Neural cell (in vitro differentiated cells): Measurements from ENCODE around the gene TTC23. TPM values are rescaled to one million over a fixed set of nuclear protein-coding genes. Genes with fewer than 3 reads are reported as not detected.

Experiments used
- H2AFZ ChIP-seq: fragments of 200-600, 300-800 bp; sonication (generic), shearing (Covaris generic); 2 replicates; pipeline ENCODE4 v1.6.0; 2014; ENCODE audit warnings: low read depth, mild to moderate bottlenecking, antibody characterized with exemption, low read length, moderate library complexity
- H3F3A ChIP-seq: fragments of 200-600 bp; shearing (Covaris generic); 2 replicates; pipeline ENCODE4 v1.6.1; 2016; ENCODE audit warnings: mild to moderate bottlenecking, moderate library complexity, mixed read lengths, antibody characterized with exemption, low read length; ENCODE audit not compliant: insufficient read depth, poor library complexity, severe bottlenecking
- H3K27ac ChIP-seq: fragments of 200-600, 300-800 bp; sonication (generic), shearing (Covaris generic); 2 replicates; pipeline ENCODE4 v1.5.1; 2014; ENCODE audit warnings: mild to moderate bottlenecking, low read length, moderate library complexity
- H3K27me3 ChIP-seq: fragments of 300-800, 200-600 bp; sonication (generic), shearing (Covaris generic); 2 replicates; pipeline ENCODE4 v1.6.0; 2014; ENCODE audit warnings: mild to moderate bottlenecking, low read depth, low read length, moderate library complexity; ENCODE audit not compliant: insufficient read depth
- H3K36me3 ChIP-seq: fragments of 300-800, 200-600 bp; sonication (generic), shearing (Covaris generic); 2 replicates; pipeline ENCODE4 v1.5.1; 2014; ENCODE audit warnings: mild to moderate bottlenecking, antibody characterized with exemption, low read length, moderate library complexity; ENCODE audit not compliant: insufficient read depth
- H3K4me2 ChIP-seq: fragments of 300-800, 200-600 bp; sonication (generic), shearing (Covaris generic); 2 replicates; pipeline ENCODE4 v1.6.0; 2014; ENCODE audit warnings: mild to moderate bottlenecking, low read length
- H3K4me3 ChIP-seq: fragments of 300-800, 200-600 bp; sonication (generic), shearing (Covaris generic); 2 replicates; pipeline ENCODE4 v1.5.1; 2014; ENCODE audit warnings: mild to moderate bottlenecking, low read length, moderate library complexity
- H3K79me2 ChIP-seq: fragments of 200-600 bp; shearing (Covaris generic); replicated peaks from 2 replicates; pipeline ENCODE4 v1.6.0; 2014; ENCODE audit warnings: mild to moderate bottlenecking, low read length, moderate library complexity; ENCODE audit not compliant: insufficient read depth
- H3K9ac ChIP-seq: fragments of 300-800, 200-600 bp; sonication (generic), shearing (Covaris generic); 2 replicates; pipeline ENCODE4 v1.6.1; 2016; ENCODE audit warnings: mild to moderate bottlenecking, low read length, mixed read lengths
- H3K9me2 ChIP-seq: fragments of 200-600 bp; shearing (Covaris generic); 2 replicates; pipeline ENCODE4 v1.6.1; 2016; ENCODE audit warnings: mild to moderate bottlenecking, low read length, mixed read lengths; ENCODE audit not compliant: insufficient read depth
- H3K9me3 ChIP-seq: fragments of 200-600, 300-800 bp; sonication (generic), shearing (Covaris generic); 2 replicates; pipeline ENCODE4 v1.6.1; 2016; ENCODE audit warnings: mild to moderate bottlenecking, mixed run types, low read length, moderate library complexity, mixed read lengths
- H4K20me1 ChIP-seq: fragments of 200-600 bp; shearing (Covaris generic); 2 replicates; pipeline ENCODE4 v1.6.1; 2016; ENCODE audit warnings: mild to moderate bottlenecking, mixed run types; ENCODE audit not compliant: insufficient read depth
- CTCF ChIP-seq: fragments of 450-650 bp; IDR thresholded peaks from 2 replicates; pipeline ENCODE4 v1.5.1; 2014; ENCODE audit warnings: antibody characterized with exemption, mild to moderate bottlenecking, moderate library complexity; ENCODE audit not compliant: poor library complexity, severe bottlenecking
- EP300 ChIP-seq: fragments of 450-650 bp; conservative IDR thresholded peaks from 2 replicates; pipeline ENCODE4 v1.6.1; 2014; ENCODE audit warnings: antibody characterized with exemption, mild to moderate bottlenecking, moderate library complexity; ENCODE audit not compliant: poor library complexity, severe bottlenecking
- MXI1 ChIP-seq: fragments of 450-650 bp; conservative IDR thresholded peaks from 2 replicates; pipeline ENCODE4 v1.6.1; 2014; ENCODE audit warnings: antibody characterized with exemption, mild to moderate bottlenecking; ENCODE audit not compliant: poor library complexity, severe bottlenecking
- POLR2AphosphoS5 ChIP-seq: IDR thresholded peaks from 2 replicates; pipeline ENCODE4 v1.6.1; 2012
- RAD21 ChIP-seq: fragments of 450-650 bp; conservative IDR thresholded peaks from 2 replicates; pipeline ENCODE4 v1.6.1; 2014; ENCODE audit warnings: antibody characterized with exemption, mild to moderate bottlenecking, moderate library complexity
- REST ChIP-seq: IDR thresholded peaks from 2 replicates; pipeline ENCODE4 v1.6.1; 2012; ENCODE audit warnings: borderline replicate concordance
- TAF1 ChIP-seq: IDR thresholded peaks from 2 replicates; pipeline ENCODE4 v1.6.1; 2012; ENCODE audit warnings: low read depth
- polyA plus RNA-seq: library from polyadenylated mRNA; depleted of rRNA; stranded (reverse); fragments of >200 nt; gene quantifications from 2 replicates; pipeline ENCODE4 v1.2.3, GENCODE V29; 2014

TTC23 gene
- polyA plus RNA-seq, 1 donor from 2014 or later: 6.2 TPM

- Histone ChIP-seq H4K20me1 (no peaks in the 10 kb centered on the region), H3K27me3 (no peaks in the 10 kb centered on the region)
- TF ChIP-seq MXI1: no peak
Measured at GRCh38 chr15:99087405-99087943, 161.9 kb downstream of the TTC23 start.

GRCh38 chr15:99086327-99086667 lies 163.1 kb downstream of the TTC23 start:
- Histone ChIP-seq H3K36me3 (no peaks in the 10 kb centered on the region), H3K27ac (no peak overlapping the region), H3K4me3 (no peak overlapping the region), H2AFZ (no peak overlapping the region), H3K9ac (no peak overlapping the region), H3K27me3 (no peaks in the 10 kb centered on the region), H3K4me2 (no peak overlapping the region), H3K79me2 (no peaks in the 10 kb centered on the region), H3K9me2 (no peaks in the 10 kb centered on the region), H3F3A (no peaks in the 10 kb centered on the region), H3K9me3 (no peaks in the 10 kb centered on the region), H4K20me1 (no peaks in the 10 kb centered on the region)
- TF ChIP-seq RAD21 (no peak), TAF1 (no peak), MXI1 (no peak), EP300 (no peak), POLR2AphosphoS5 (no peak), CTCF (no peak), REST (no peak)

More at GRCh38 chr15:99087405-99087943, 161.9 kb downstream of the TTC23 start:
- H3K9me2 ChIP-seq: no peaks in the 10 kb centered on the region
- no peak overlapping the region for H3K9ac ChIP-seq
- H3K36me3 ChIP-seq: no peaks in the 10 kb centered on the region
- H3F3A ChIP-seq: no peaks in the 10 kb centered on the region
- H2AFZ ChIP-seq: no peak overlapping the region
- no peak overlapping the region for H3K27ac ChIP-seq
- H3K4me3 ChIP-seq: no peak overlapping the region
- H3K9me3 ChIP-seq: no peaks in the 10 kb centered on the region
- H3K79me2 ChIP-seq: no peaks in the 10 kb centered on the region
- no peak overlapping the region for H3K4me2 ChIP-seq

Other genes starting within 250 kb of the TTC23 start
- gene PGPEP1L, start 241.8 kb downstream of the TTC23 start, polyA plus RNA-seq: not detected in 2 replicates
- gene SYNM, start 144.5 kb downstream of the TTC23 start, polyA plus RNA-seq: 5.7 and 7.2 TPM in 2 replicates
- gene LRRC28, start 1.9 kb upstream of the TTC23 start, polyA plus RNA-seq: 20.4 and 34.6 TPM in 2 replicates